SU-DHL-6 (cell line): ENCODE measurements around the gene MRPL33.

Source experiments
- H2AFZ ChIP-seq: fragments of 200-600 bp; sonication (generic); 2 replicates; pipeline ENCODE4 v1.6.1; 2014; ENCODE audit warnings: low read depth, mild to moderate bottlenecking, moderate library complexity, mixed read lengths, antibody characterized with exemption, low read length; ENCODE audit not compliant: severe bottlenecking
- H3F3A ChIP-seq: fragments of 200-600 bp; shearing (Covaris generic); 2 replicates; pipeline ENCODE4 v1.6.0; 2016; ENCODE audit warnings: antibody characterized with exemption, mild to moderate bottlenecking; ENCODE audit not compliant: insufficient read depth
- H3K27ac ChIP-seq: fragments of 200-600 bp; sonication (generic); 2 replicates; pipeline ENCODE4 v1.5.1; 2016; ENCODE audit warnings: low read depth, mild to moderate bottlenecking, low read length, moderate library complexity, mixed read lengths
- H3K27me3 ChIP-seq: fragments of 200-600 bp; sonication (generic), shearing (Covaris generic); 2 replicates; pipeline ENCODE4 v1.6.0; 2014; ENCODE audit warnings: mild to moderate bottlenecking, low read length
- H3K36me3 ChIP-seq: fragments of 200-600 bp; sonication (generic); 2 replicates; pipeline ENCODE4 v1.6.1; 2014; ENCODE audit warnings: mild to moderate bottlenecking, low read length, mixed read lengths
- H3K4me2 ChIP-seq: fragments of 300-600, 200-600 bp; shearing (Covaris generic), sonication (generic); 2 replicates; pipeline ENCODE4 v1.6.0; 2014; ENCODE audit warnings: low read length, low read depth, mild to moderate bottlenecking; ENCODE audit not compliant: poor library complexity, severe bottlenecking
- H3K4me3 ChIP-seq: fragments of 200-600 bp; sonication (generic); 2 replicates; pipeline ENCODE4 v1.5.1; 2014; ENCODE audit warnings: antibody characterized with exemption, low read length, mild to moderate bottlenecking, mixed read lengths; ENCODE audit not compliant: insufficient read depth, poor library complexity, severe bottlenecking
- H3K79me2 ChIP-seq: fragments of 200-600 bp; sonication (generic); 2 replicates; pipeline ENCODE4 v1.6.1; 2014; ENCODE audit warnings: mild to moderate bottlenecking, low read length, moderate library complexity; ENCODE audit not compliant: insufficient read depth
- H3K9ac ChIP-seq: fragments of 200-600 bp; sonication (generic); 2 replicates; pipeline ENCODE4 v1.7.0; 2014; ENCODE audit warnings: mild to moderate bottlenecking, low read length
- H3K9me2 ChIP-seq: fragments of 200-600 bp; sonication (generic); replicated peaks from 2 replicates; pipeline ENCODE4 v1.6.1; 2014; ENCODE audit warnings: low read length; ENCODE audit not compliant: insufficient read depth
- H3K9me3 ChIP-seq: fragments of 200-600 bp; sonication (generic); 2 replicates; pipeline ENCODE4 v1.6.1; 2014; ENCODE audit warnings: low read length, mixed read lengths; ENCODE audit not compliant: insufficient read depth
- H4K20me1 ChIP-seq: fragments of 200-600 bp; sonication (generic); 2 replicates; pipeline ENCODE4 v1.6.1; 2014; ENCODE audit warnings: low read depth, mild to moderate bottlenecking, antibody characterized with exemption, low read length, moderate library complexity, mixed read lengths
- EZH2phosphoT487 ChIP-seq: fragments of 200-600 bp; sonication (generic), shearing (Covaris generic); conservative IDR thresholded peaks from 2 replicates; pipeline ENCODE4 v1.6.1; 2018; ENCODE audit warnings: mild to moderate bottlenecking, antibody characterized with exemption, low read length, moderate library complexity, mixed read lengths
- TF ChIP-seq, protein P1 (sequence below): fragments of 200-600 bp; sonication (generic); IDR thresholded peaks from one replicate; pipeline ENCODE4 v1.5.1; 2017; ENCODE audit warnings: antibody characterized with exemption, mild to moderate bottlenecking, low read length, moderate library complexity; ENCODE audit not compliant: insufficient read depth, poor library complexity, severe bottlenecking

The MRPL33 gene

DNA sequence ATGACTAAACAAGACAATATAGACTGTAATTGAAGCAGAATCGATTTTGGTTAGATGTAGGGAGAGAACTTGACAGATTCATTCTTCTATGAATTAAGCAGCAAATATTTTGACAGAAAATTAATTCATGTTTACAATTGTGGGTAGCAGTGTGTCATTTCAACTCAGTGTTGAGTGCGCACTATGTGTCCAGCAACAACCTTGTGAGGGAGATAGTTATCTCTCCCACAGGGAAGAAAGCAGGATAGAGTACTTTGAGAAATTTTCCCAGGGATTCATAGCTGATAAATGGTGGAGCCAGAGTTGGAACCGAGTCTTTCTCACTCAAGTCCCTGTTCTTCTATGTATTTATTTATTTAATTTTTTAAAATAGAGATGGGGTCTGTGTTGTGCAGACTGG is 5.2 kb downstream of the MRPL33 start:
- Histone ChIP-seq H3F3A (no peaks in the 10 kb centered on the region), H3K9me3 (no peaks in the 10 kb centered on the region), H4K20me1 (no peaks in the 10 kb centered on the region), H3K27ac (no peak overlapping the region), H3K27me3 (no peaks in the 10 kb centered on the region), H3K36me3 (no peaks in the 10 kb centered on the region), H3K79me2 (peaks cover 68% of the 10 kb centered on the region), H2AFZ (no peak overlapping the region), H3K9ac (no peak overlapping the region), H3K9me2 (no peaks in the 10 kb centered on the region), H3K4me2 (no peak overlapping the region), H3K4me3 (no peak overlapping the region)
- TF ChIP-seq, protein P1, sequence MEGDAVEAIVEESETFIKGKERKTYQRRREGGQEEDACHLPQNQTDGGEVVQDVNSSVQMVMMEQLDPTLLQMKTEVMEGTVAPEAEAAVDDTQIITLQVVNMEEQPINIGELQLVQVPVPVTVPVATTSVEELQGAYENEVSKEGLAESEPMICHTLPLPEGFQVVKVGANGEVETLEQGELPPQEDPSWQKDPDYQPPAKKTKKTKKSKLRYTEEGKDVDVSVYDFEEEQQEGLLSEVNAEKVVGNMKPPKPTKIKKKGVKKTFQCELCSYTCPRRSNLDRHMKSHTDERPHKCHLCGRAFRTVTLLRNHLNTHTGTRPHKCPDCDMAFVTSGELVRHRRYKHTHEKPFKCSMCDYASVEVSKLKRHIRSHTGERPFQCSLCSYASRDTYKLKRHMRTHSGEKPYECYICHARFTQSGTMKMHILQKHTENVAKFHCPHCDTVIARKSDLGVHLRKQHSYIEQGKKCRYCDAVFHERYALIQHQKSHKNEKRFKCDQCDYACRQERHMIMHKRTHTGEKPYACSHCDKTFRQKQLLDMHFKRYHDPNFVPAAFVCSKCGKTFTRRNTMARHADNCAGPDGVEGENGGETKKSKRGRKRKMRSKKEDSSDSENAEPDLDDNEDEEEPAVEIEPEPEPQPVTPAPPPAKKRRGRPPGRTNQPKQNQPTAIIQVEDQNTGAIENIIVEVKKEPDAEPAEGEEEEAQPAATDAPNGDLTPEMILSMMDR = no peak
- TF ChIP-seq EZH2phosphoT487 = no peak

DNA sequence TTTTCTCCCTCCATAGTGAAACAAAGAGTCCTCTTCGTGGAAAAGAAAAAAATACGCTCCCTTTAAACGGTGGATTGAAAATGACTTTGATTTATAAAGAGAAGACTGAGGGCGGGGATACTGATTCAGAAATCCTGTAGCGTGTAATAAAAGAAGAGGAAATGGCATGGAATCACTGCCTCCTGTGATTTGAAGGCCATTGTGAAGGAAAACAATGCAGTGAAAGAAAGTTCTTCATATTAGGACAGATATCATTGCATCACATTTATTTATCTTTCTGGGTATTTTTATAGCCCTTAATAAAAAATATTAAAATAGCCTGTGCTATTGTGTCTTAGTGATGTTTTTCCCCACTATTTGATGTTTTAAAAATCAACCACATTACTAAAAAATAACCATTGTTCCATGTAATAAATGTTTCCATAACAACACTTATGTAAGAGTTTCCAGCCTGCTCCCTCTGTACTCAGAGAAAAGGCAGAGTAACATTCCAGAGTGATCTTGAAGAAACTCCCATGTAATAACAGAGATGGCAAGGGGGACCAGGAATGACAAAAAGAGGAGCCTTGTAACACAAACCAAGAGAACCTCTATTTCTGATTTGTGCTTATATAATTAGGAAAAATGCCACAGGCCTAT is 8.0 kb downstream of the MRPL33 start:
- no peaks in the 10 kb centered on the region for H3K36me3 ChIP-seq
- H3K27me3 ChIP-seq = no peaks in the 10 kb centered on the region
- H3K4me2 ChIP-seq = no peak overlapping the region
- H3K79me2 ChIP-seq = peaks cover 40% of the 10 kb centered on the region
- H3K9me2 ChIP-seq = no peaks in the 10 kb centered on the region
- TF ChIP-seq EZH2phosphoT487 = no peak
- TF ChIP-seq, protein P1 = no peak
- no peak overlapping the region for H3K4me3 ChIP-seq
- no peaks in the 10 kb centered on the region for H3F3A ChIP-seq
- H3K9ac ChIP-seq = no peak overlapping the region
- no peaks in the 10 kb centered on the region for H4K20me1 ChIP-seq
- H2AFZ ChIP-seq = no peak overlapping the region
- H3K9me3 ChIP-seq = no peaks in the 10 kb centered on the region
- no peak overlapping the region for H3K27ac ChIP-seq

DNA sequence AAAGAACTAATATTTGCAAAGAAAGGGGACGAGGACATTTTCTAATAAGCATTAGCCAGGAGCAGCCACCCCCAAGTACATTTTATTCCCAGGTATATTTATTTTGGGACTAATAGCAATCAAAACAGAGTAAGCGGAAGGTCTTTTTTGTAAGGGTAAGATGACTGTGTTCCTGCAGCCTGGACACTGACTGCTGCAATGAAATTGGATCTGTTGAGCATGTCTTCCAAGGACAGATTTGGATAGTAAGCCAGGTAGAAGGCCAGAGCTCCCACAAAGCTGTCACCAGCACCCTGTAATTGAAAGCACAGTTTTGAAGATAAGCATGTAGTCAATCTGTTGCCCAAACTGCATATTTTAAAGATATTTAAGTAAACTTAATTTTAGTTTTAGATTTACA is 10.0 kb downstream of the MRPL33 start:
- Histone ChIP-seq H3K27ac (no peak overlapping the region), H3K4me3 (no peak overlapping the region), H3K36me3 (no peaks in the 10 kb centered on the region), H3K27me3 (no peaks in the 10 kb centered on the region), H3K9me2 (no peaks in the 10 kb centered on the region), H3F3A (no peaks in the 10 kb centered on the region), H3K79me2 (peaks cover 22% of the 10 kb centered on the region; the same call in 1 of the 2 replicates), H4K20me1 (no peaks in the 10 kb centered on the region), H3K9ac (no peak overlapping the region), H2AFZ (no peak overlapping the region), H3K9me3 (no peaks in the 10 kb centered on the region), H3K4me2 (no peak overlapping the region)
- TF ChIP-seq EZH2phosphoT487 = no peak
- TF ChIP-seq, protein P1 = no peak
